ENCODE results near the gene CTIF. TPM values are rescaled to one million over a fixed set of nuclear protein-coding genes. Genes with fewer than 3 reads are reported as not detected.

Gene CTIF
- total RNA-seq, 4 donors from 2014 or later: 72.2 to 137 (median 86.5) TPM

GRCh38 chr18:48620071-48620470 is 81.2 kb downstream of the CTIF start:
- WGBS, 2 donors: 92 to 100% methylated on average over 3 of the region's 3 CpGs
- Histone ChIP-seq H3K36me3 (peaks cover 0 to 19% (median 0%) of the 10 kb centered on the region in 3 donors), H3K4me1 (peaks cover 0 to 76% (median 19%) of the 10 kb centered on the region in 4 donors), H3K27me3 (no peaks in the 10 kb centered on the region), H3K9me3 (no peaks in the 10 kb centered on the region), H3K27ac (peak overlapping the region in 2 of 4 donors; percentile 17 to 75), H3K4me3 (no peak overlapping the region)
- DNase-seq (ENCODE audit: low spot score in 2 of 2): no peak
- no peak for TF ChIP-seq EP300 (IDR thresholded peaks at IDR 0.05)
- no peak for TF ChIP-seq CTCF (IDR thresholded peaks at IDR 0.05)

- Histone ChIP-seq H3K27ac (peak overlapping the region in 3 of 4 donors; percentile 23 to 81 (median 75)), H3K4me1 (peaks cover 0 to 69% (median 18%) of the 10 kb centered on the region in 4 donors), H3K9me3 (no peaks in the 10 kb centered on the region), H3K27me3 (no peaks in the 10 kb centered on the region), H3K36me3 (peaks cover 0 to 21% (median 0%) of the 10 kb centered on the region in 3 donors), H3K4me3 (no peak overlapping the region)
- DNase-seq (ENCODE audit: low spot score in 2 of 2): no peak
- WGBS, 2 donors: 89 to 90% methylated on average over 8 of the region's 8 CpGs
- TF ChIP-seq EP300 (IDR thresholded peaks at IDR 0.05): no peak
- no peak for TF ChIP-seq POLR2A (IDR thresholded peaks at IDR 0.05)
- TF ChIP-seq CTCF (IDR thresholded peaks at IDR 0.05): no peak
Measured at GRCh38 chr18:48621240-48621639, 82.4 kb downstream of the CTIF start.

GRCh38 chr18:48621815-48622555 is 83.2 kb downstream of the CTIF start:
- no peak for DNase-seq (ENCODE audit: low spot score in 2 of 2)
- peaks cover 0 to 61% (median 11%) of the 10 kb centered on the region in 4 donors for H3K4me1 ChIP-seq
- 73 to 83% methylated on average over 11 of the region's 11 CpGs for WGBS, 2 donors
- TF ChIP-seq EP300 (IDR thresholded peaks at IDR 0.05): no peak
- no peak for TF ChIP-seq CTCF (IDR thresholded peaks at IDR 0.05)
- no peak overlapping the region for H3K4me3 ChIP-seq
- H3K9me3 ChIP-seq: no peaks in the 10 kb centered on the region
- no peaks in the 10 kb centered on the region for H3K27me3 ChIP-seq
- peak overlapping the region in 3 of 4 donors; percentile 23 to 81 (median 75) for H3K27ac ChIP-seq
- H3K36me3 ChIP-seq: peaks cover 0 to 22% (median 0%) of the 10 kb centered on the region in 3 donors

- Histone ChIP-seq H3K36me3 (peaks cover 0 to 22% (median 0%) of the 10 kb centered on the region in 3 donors), H3K4me1 (peaks cover 0 to 51% (median 4%) of the 10 kb centered on the region in 4 donors), H3K27ac (peak overlapping the region in 3 of 4 donors; percentile 62 to 81 (median 75)), H3K9me3 (no peaks in the 10 kb centered on the region), H3K27me3 (no peaks in the 10 kb centered on the region), H3K4me3 (no peak overlapping the region)
- no peak for DNase-seq (ENCODE audit: low spot score in 2 of 2)
- TF ChIP-seq CTCF (IDR thresholded peaks at IDR 0.05) (no peak), POLR2A (IDR thresholded peaks at IDR 0.05) (no peak)
- WGBS, 2 donors: 73 to 74% methylated on average over 13 of the region's 13 CpGs
Measured at GRCh38 chr18:48622911-48623431, 84.1 kb downstream of the CTIF start.
